A673 (cell line): ENCODE results near the gene LBX1. TPM values are rescaled to one million over a fixed set of nuclear protein-coding genes. Genes with fewer than 3 reads are reported as not detected.
"Not testable (repeated sequence)": the region's sequence is repeated elsewhere in the genome, so short reads cannot be mapped to it uniquely, and the experiment has no call there.

ENCODE experiments used
- BruUV-seq: library from RNA; stranded (reverse); fragments of 400-500 nt; replicated peaks from 2 replicates; lab custom pipeline; 2021; lab: Mats Ljungman, UMichigan
- CTCF ChIA-PET: fragments of 300-600 bp; sonication (Branson Sonifier 250); formaldehyde crosslinking; loops from one replicate; lab custom pipeline; 2022; ENCODE audit warnings: antibody characterized with exemption; lab: Charles Lee
- POLR2A ChIA-PET: fragments of 300-600 bp; sonication (Branson Sonifier 250); formaldehyde crosslinking; loops from one replicate; lab custom pipeline; 2022; ENCODE audit warnings: antibody characterized with exemption; ENCODE audit not compliant: low non-redundant PET; lab: Charles Lee
- DNase-seq: peaks from one replicate; pipeline ENCODE4 v3.0.0-alpha.2; 2015; ENCODE audit warnings: low spot score
- H3K27ac ChIP-seq: fragments of 200-600 bp; sonication (generic); 2 replicates; pipeline ENCODE4 v1.5.1; 2016; ENCODE audit warnings: mixed run types, low read depth, mild to moderate bottlenecking, mixed read lengths, antibody characterized with exemption, low read length; ENCODE audit not compliant: poor library complexity, severe bottlenecking
- H3K27me3 ChIP-seq: fragments of 200-600 bp; sonication (generic); replicated peaks from 2 replicates; pipeline ENCODE4 v1.6.1; 2017; ENCODE audit warnings: mixed run types, low read depth, mild to moderate bottlenecking, mixed read lengths, antibody characterized with exemption, low read length; ENCODE audit not compliant: insufficient read depth, poor library complexity
- H3K36me3 ChIP-seq: fragments of 200-600 bp; sonication (generic); 2 replicates; pipeline ENCODE4 v1.6.1; 2016; ENCODE audit warnings: mixed run types, mild to moderate bottlenecking, mixed read lengths, antibody characterized with exemption, low read length; ENCODE audit not compliant: insufficient read depth, poor library complexity, severe bottlenecking
- H3K4me1 ChIP-seq: fragments of 200-600 bp; sonication (generic); 2 replicates; pipeline ENCODE4 v1.6.1; 2017; ENCODE audit warnings: mixed run types, mild to moderate bottlenecking, mixed read lengths, antibody characterized with exemption, low read length; ENCODE audit not compliant: insufficient read depth, poor library complexity, severe bottlenecking
- H3K4me3 ChIP-seq: fragments of 200-600 bp; sonication (generic); 2 replicates; pipeline ENCODE4 v1.5.1; 2016; ENCODE audit warnings: low read depth, mixed run types, mild to moderate bottlenecking, mixed read lengths, low read length; ENCODE audit not compliant: poor library complexity, severe bottlenecking
- H3K9me3 ChIP-seq: fragments of 200-600 bp; sonication (generic); 2 replicates; pipeline ENCODE4 v1.6.1; 2016; ENCODE audit warnings: mixed run types, low read depth, mild to moderate bottlenecking, mixed read lengths, antibody characterized with exemption, low read length; ENCODE audit not compliant: poor library complexity, severe bottlenecking
- CTCF ChIP-seq: fragments of 300-800, 200-600 bp; sonication (generic); conservative IDR thresholded peaks from 2 replicates; pipeline ENCODE4 v1.5.1; 2017; ENCODE audit warnings: low read depth, mild to moderate bottlenecking, antibody characterized with exemption, low read length, moderate library complexity, mixed read lengths
- EZH2 ChIP-seq: fragments of 200-600 bp; sonication (generic); IDR thresholded peaks from 2 replicates; pipeline ENCODE4 v1.6.1; 2017; ENCODE audit warnings: borderline replicate concordance, low read depth, mild to moderate bottlenecking, mixed read lengths, antibody characterized with exemption, low read length; ENCODE audit not compliant: poor library complexity, severe bottlenecking
- intact Hi-C: fragments of 100-400 bp; cut with micrococcal nuclease; formaldehyde crosslinking; loops from one replicate; pipeline ENCODE4 v1.10.0; 2022; ENCODE audit not compliant: unreplicated experiment
- total RNA-seq: library from RNA; stranded (reverse); gene quantifications from 2 replicates; pipeline ENCODE4 v1.2.3, GENCODE V29; 2021

LBX1 gene
- total RNA-seq, 1 experiment from 2014 or later = not detected

DNA sequence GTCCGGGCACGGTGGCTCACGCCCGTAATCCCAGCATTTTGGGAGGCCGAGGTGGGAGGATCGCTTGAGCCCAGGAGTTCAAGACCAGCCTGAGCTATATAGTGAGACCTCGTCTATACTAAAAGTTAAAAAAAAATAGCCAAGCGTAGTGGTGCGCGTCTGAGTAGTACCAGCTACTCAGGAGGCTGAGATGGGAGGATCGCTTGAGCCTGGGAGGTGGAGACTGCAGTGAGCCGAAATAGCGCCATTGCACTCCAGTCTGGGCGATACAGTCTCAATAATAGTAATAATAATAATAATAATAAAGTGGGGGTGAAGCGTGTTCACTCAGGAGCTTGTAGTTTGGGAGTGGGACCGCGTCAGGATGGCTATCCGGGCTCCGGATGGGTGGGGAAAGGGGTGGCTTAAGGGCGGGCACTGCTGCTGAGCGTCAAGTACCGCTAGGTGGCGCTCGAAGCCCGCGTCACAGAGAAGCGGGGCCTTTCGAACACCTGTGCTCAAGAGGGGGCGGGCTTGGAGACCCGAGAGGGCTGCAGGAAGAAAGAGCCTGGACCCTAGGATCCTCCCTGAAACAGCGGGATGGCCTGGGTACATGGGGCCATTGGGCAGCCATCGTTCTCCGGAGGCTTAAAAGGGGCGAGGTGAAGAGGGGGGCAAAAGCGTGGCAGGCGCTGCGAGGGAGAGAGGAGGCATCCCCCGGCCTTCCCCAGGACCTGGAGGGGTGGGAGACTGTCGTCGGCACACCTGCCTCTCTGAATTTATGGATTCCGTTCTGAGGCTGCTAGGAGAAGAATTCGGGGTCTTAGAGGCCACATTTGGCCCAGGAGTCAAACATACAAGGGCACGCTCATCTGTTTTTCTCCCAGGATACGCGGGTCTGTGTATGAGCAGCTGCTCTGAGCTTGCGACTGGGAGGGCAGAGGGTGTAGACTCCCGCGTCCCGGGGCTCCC lies 14.5 kb downstream of the LBX1 start:
- intact Hi-C loops = loop anchor here (1.0 to 10.0 kb wide), 6 partner anchors 53 to 800 kb away; no protein-coding TSS in a partner anchor
- no peaks in the 10 kb centered on the region for H3K9me3 ChIP-seq
- CTCF ChIA-PET = interaction anchor here (0.6 to 2.8 kb wide), 9 partner anchors 77 to 566 kb away, joined by 3 to 21 read pairs (median 5); no protein-coding TSS in a partner anchor
- peaks cover 27% of the 10 kb centered on the region for H3K4me1 ChIP-seq
- no TSS peak for BruUV-seq
- H3K4me3 ChIP-seq = peak overlapping the region; percentile 46
- DNase-seq = peak; percentile 78
- POLR2A ChIA-PET = no interaction called here
- peaks cover 57% of the 10 kb centered on the region for H3K27me3 ChIP-seq
- no peak overlapping the region for H3K27ac ChIP-seq
- no peaks in the 10 kb centered on the region for H3K36me3 ChIP-seq
- TF ChIP-seq CTCF (peak; percentile 95), EZH2 (no peak)

- no peak for DNase-seq
- H3K27me3 ChIP-seq = peaks cover 8% of the 10 kb centered on the region
Measured at GRCh38 chr10:101208543-101208942, 20.7 kb downstream of the LBX1 start.

DNA sequence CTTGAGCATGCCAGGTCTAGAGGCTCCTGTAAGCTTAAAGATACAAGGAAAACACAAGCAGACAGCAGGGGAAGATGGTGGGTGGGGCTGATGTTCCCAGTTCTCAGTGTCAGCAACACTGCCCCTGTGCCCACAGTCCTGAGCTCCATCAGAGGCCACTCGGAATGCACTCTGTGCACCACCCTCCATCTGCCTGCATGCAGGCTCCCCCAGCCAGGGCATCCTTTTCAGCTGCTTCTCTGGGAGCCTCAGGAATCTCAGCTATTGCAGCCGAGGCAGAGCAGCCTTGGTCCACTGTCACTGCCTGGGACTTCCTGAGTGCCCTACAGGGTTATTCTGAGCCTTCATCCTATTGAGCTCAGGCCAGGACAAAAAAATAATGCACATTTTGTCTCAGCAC lies 22.2 kb downstream of the LBX1 start:
- Histone ChIP-seq H3K4me3 (no peak overlapping the region), H3K27ac (no peak overlapping the region), H3K36me3 (no peaks in the 10 kb centered on the region), H3K9me3 (no peaks in the 10 kb centered on the region), H3K27me3 (peaks cover 10% of the 10 kb centered on the region), H3K4me1 (no peaks in the 10 kb centered on the region)
- TF ChIP-seq CTCF = no peak
- TF ChIP-seq EZH2 = no peak
- POLR2A ChIA-PET = interaction anchor here (0.6 kb wide), 2 partner anchors 269 to 959 kb away, joined by 4 to 6 read pairs; no protein-coding TSS in a partner anchor
- intact Hi-C loops = no loop called here
- CTCF ChIA-PET = no interaction called here
- BruUV-seq = no TSS peak
- no peak for DNase-seq

More at GRCh38 chr10:101208543-101208942, 20.7 kb downstream of the LBX1 start:
- Histone ChIP-seq H3K9me3 (no peaks in the 10 kb centered on the region), H3K27ac (no peak overlapping the region), H3K4me3 (no peak overlapping the region), H3K4me1 (no peaks in the 10 kb centered on the region), H3K36me3 (no peaks in the 10 kb centered on the region)
- BruUV-seq = no TSS peak
- POLR2A ChIA-PET = no interaction called here
- CTCF ChIA-PET = no interaction called here
- intact Hi-C loops = no loop called here
- TF ChIP-seq CTCF = no peak
- TF ChIP-seq EZH2 = no peak

- intact Hi-C loops, BruUV-seq: not testable (repeated sequence)
Measured at GRCh38 chr10:101202667-101203066, 26.6 kb downstream of the LBX1 start.

More at GRCh38 chr10:101202667-101203066, 26.6 kb downstream of the LBX1 start:
- H3K9me3 ChIP-seq, CTCF ChIA-PET, H3K4me1 ChIP-seq, POLR2A ChIA-PET, H3K27me3 ChIP-seq, DNase-seq, H3K4me3 ChIP-seq, H3K36me3 ChIP-seq, H3K27ac ChIP-seq: not testable (repeated sequence)
